Aorta (tissue), 5 donors: ENCODE measurements around the gene ASCL2. TPM values are rescaled to one million over a fixed set of nuclear protein-coding genes. Genes with fewer than 3 reads are reported as not detected.

Experiments
- ATAC-seq: fragments of 200-7000 bp; cut with Tn5 transposase; one replicate; pipeline ENCODE4 v1.9.1; 2022; ENCODE audit warnings: moderate library complexity; ENCODE audit not compliant: low FRiP score
- DNase-seq, 2 donors: peaks; one replicate each; pipeline ENCODE4 v3.0.0-alpha.2; 2020
- H3K27ac ChIP-seq, 2 donors: one replicate each; pipeline ENCODE4 v1.5.1; 2013; ENCODE audit warnings: low read length in 2 of 2, mild to moderate bottlenecking in 2 of 2, moderate library complexity in 2 of 2, control low read depth in 1 of 2, inconsistent platforms in 1 of 2, low read depth in 1 of 2
- H3K27me3 ChIP-seq, 2 donors: one replicate each; pipeline ENCODE4 v1.6.1; 2013; ENCODE audit warnings: control low read depth in 1 of 2, low read length in 1 of 2, mild to moderate bottlenecking in 1 of 2, moderate library complexity in 1 of 2; ENCODE audit not compliant: insufficient read depth in 2 of 2, control insufficient read depth in 1 of 2
- H3K36me3 ChIP-seq, 2 donors: one replicate each; pipeline ENCODE4 v1.6.1; 2013; ENCODE audit warnings: control low read depth in 1 of 2, low read length in 1 of 2, mild to moderate bottlenecking in 1 of 2; ENCODE audit not compliant: insufficient read depth in 2 of 2, control insufficient read depth in 1 of 2
- H3K4me1 ChIP-seq, 2 donors: one replicate each; pipeline ENCODE4 v1.6.1; 2013; ENCODE audit warnings: low read length in 2 of 2, control low read depth in 1 of 2, mild to moderate bottlenecking in 1 of 2, moderate library complexity in 1 of 2; ENCODE audit not compliant: insufficient read depth in 2 of 2, control insufficient read depth in 1 of 2
- H3K4me3 ChIP-seq, 2 donors: one replicate each; pipeline ENCODE4 v1.5.1; 2013; ENCODE audit warnings: low read length in 2 of 2, control low read depth in 1 of 2, mild to moderate bottlenecking in 1 of 2
- H3K9me3 ChIP-seq: one replicate; pipeline ENCODE4 v1.6.1; 2013; ENCODE audit warnings: mild to moderate bottlenecking, low read length; ENCODE audit not compliant: control insufficient read depth
- WGBS, 2 donors: extraction: QIAGEN DNeasy Blood & Tissue Kit; methylation state at CpG; one replicate each; pipeline ENCODE4 v1.1.7; 2013; 5-methylcytosine and 5-hydroxymethylcytosine counted together
- intact Hi-C, 2 donors: fragments of 100-400 bp; cut with DNase I; formaldehyde crosslinking; loops; one replicate each; pipeline versions ENCODE4 v1.14.2 to v1.15.0; 2022
- polyA plus RNA-seq, 2 donors: library from polyadenylated mRNA; stranded (reverse); fragments of 200-250 nt; gene quantifications; one replicate each; pipeline ENCODE4 v1.2.3, GENCODE V29; 2013
- total RNA-seq, 2 donors: library from RNA; stranded (reverse); fragmentation: NEBNext Ultra II Directional; extraction: Animal tissue kit (Norgen Biotek cat#: 25700); gene quantifications; one replicate each; pipeline ENCODE4 v1.2.1, GENCODE V29; 2021
- donor health status: healthy with polysubstance abuse.
- donor health status: Bipolar disorder and iron deficiency.
- donor health status: DM: no; HTN: no; CAD: no.
- donor health status: DM: no; HTN: no; CAD: no.
- donor health status: DM: yes; HTN: yes; CAD: no.

Gene ASCL2
- total and polyA plus RNA-seq, 4 donors: 0.62 to 1.4 TPM; not detected in 2

DNA sequence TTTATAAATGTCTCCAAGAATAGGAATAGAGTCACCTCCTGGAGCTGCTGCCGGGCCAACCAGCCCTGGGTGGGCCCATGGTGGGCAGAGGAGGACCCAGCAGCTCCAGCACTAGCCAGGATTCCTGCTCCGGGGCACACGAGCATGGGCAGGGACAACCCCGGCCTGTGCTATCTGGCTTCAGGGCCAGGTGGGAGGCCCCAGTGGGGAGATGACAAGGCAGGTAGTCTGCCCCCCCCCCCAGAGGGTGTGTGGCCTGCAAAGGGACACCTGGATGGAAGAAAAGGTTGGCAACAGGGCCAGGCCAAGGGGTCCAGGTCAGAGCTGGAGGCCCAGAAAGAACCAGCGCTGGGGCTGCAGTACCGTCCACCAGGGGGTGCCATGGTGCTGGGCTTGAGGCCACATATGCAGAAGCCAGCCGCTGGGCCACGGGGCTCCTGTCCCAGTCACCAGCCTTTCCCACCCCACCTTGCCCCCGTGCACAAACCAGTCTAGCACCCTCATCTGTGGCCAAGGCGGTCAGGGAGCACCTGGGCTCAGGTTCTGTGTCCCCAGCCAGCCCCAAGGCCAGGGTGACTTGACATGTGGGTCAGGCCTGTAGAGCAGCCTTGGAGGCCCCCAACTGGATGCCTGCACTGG is 34.9 kb upstream of the ASCL2 start:
- no peaks in the 10 kb centered on the region for H3K4me1 ChIP-seq

DNA sequence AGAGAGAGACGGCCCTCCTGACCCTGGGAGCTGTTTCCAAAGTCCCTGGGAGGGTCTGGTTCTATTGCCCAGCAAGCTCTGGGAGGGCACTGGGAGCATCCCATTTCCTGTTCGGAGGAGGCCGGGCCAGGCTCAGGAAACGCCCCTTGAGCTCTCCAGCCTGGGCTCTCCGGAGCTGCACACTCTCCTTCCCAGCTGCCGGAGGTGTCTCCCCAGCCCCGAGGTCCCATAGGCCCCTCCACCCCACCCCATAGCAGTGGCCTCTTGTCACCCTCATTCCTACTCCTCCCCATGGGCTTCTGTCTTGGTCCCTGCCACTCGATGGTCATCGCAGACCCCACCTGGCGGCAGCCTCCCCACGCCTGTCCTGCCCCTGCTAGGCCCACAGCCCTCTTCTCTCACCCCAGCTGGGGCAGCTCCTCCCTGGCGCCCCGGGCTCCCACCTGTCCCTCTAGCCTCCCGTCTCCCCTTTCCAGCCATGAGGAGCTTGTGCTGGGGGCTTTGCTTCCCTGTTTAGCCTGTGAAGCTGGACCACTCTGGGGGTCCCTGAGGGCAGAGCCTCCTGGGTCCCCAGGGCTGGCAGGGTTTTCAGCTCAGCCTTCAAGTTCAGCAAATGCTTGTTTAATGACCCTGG is 34.2 kb upstream of the ASCL2 start:
- intact Hi-C loops: loop anchor here (1.0 to 10.0 kb wide), 5 partner anchors 100 to 583 kb away; partner anchors contain the start of gene CDKN1C (in 1 of the 2)
- Histone ChIP-seq H3K9me3 (no peaks in the 10 kb centered on the region), H3K4me1 (no peaks in the 10 kb centered on the region), H3K36me3 (no peaks in the 10 kb centered on the region), H3K4me3 (no peak overlapping the region), H3K27ac (no peak overlapping the region), H3K27me3 (no peaks in the 10 kb centered on the region)
- WGBS, 2 donors: 60 to 80% methylated on average over 12 to 14 of the region's 14 CpGs
- no peak for ATAC-seq
- DNase-seq: peak in 1 of 2 donors; percentile 51

More for the DNA sequence above, 34.9 kb upstream of the ASCL2 start:
- ATAC-seq (peak; percentile 85), DNase-seq (peak; percentile 92 to 96)
- H3K4me3 ChIP-seq: no peak overlapping the region
- H3K27ac ChIP-seq: no peak overlapping the region
- no peaks in the 10 kb centered on the region for H3K27me3 ChIP-seq
- no peaks in the 10 kb centered on the region for H3K9me3 ChIP-seq
- WGBS, 2 donors: 25% methylated on average over 9 to 10 of the region's 10 CpGs
- H3K36me3 ChIP-seq: no peaks in the 10 kb centered on the region
- intact Hi-C loops: loop anchor here (1.0 to 10.0 kb wide), 4 partner anchors 100 to 582 kb away; partner anchors contain the start of gene CDKN1C (in 1 of the 2)

DNA sequence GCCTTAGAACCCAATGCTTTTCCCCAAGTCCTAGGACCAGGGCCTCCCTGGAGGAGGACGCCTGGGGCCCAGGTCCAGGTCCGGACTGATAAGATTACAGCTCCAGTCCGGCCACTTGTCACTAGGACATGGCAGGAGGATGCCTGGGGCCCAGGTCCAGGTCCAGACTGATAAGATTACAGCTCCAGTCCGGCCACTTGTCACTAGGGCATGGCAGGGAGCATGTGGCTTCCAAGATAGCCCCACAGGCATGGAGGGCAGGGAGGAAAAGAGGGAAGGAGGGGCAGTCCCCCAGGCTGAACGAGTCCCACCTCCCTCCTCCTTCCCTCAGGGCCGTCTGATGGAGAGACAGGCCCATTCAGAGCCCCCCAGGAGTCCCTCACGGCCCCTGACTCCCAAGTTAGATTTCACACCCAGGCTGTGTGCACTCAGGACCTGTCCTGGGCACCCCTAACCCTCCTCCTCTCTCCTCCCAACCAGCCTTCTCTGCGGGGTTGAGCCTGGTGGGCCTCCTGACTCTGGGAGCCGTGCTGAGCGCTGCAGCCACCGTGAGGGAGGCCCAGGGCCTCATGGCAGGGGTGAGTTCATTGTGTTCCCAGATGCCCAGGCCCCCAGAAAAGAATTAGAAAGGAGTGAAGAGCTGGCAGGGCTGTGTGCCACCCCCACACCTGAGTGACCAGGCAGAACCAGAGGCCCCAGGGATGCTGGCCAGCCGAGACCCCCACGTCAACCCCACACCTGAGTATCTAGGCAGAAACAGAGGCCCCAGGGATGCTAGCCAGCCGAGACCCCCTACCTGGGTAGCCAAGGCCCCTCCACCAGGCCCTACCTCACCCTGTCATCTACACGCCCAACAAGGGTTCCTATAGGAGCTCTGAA is 33.5 kb upstream of the ASCL2 start:
- no peaks in the 10 kb centered on the region for H3K9me3 ChIP-seq
- DNase-seq: peak in 1 of 2 donors; percentile 73
- no peak overlapping the region for H3K27ac ChIP-seq
- intact Hi-C loops: loop anchor here (2.0 to 10.0 kb wide), 3 partner anchors 99 to 117 kb away; no protein-coding TSS in a partner anchor
- no peak overlapping the region for H3K4me3 ChIP-seq
- ATAC-seq: no peak
- no peaks in the 10 kb centered on the region for H3K4me1 ChIP-seq
- H3K27me3 ChIP-seq: no peaks in the 10 kb centered on the region
- H3K36me3 ChIP-seq: no peaks in the 10 kb centered on the region
- WGBS, 2 donors: 60 to 61% methylated on average over 13 to 15 of the region's 15 CpGs

DNA sequence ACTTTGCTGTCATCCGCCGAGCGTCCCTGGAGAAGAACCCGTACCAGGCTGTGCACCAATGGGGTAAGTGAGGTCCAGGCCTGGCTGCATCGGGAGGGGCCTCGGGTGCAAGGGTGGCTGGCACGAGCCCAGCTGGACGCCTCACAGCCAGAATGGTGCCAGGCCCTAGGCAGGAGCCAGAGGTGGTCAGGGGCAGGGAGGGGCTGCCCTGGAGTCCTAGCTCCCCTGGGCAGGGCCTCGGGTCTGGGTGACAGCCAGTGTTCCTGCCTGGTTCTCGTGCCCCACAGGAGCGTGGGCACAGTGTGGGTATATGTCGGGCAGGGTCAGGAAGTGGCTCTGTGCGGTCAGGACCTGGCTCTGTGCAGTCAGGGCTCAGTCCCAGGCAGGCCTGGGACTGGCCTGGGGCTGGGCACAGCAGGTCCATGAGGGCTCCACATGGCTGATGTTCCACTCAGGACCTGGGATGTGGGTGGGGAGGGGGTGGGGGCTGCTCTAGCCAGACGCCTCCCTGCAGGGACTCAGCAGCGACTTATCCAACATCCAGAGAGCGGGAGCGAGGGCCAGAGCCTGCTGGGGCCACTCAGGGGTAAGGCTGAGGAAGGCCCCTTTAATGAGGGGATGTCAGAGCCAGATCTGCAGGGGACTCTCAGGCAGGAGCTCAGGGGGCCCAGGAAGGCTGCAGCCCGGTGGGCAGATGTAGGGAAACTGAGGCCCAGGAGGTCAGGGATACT is 32.7 kb upstream of the ASCL2 start:
- no peaks in the 10 kb centered on the region for H3K27me3 ChIP-seq
- WGBS, 2 donors: 5 to 15% methylated on average over 18 of the region's 18 CpGs
- peak in 1 of 2 donors; percentile 81 for DNase-seq
- H3K36me3 ChIP-seq: no peaks in the 10 kb centered on the region
- peak; percentile 26 for ATAC-seq
- intact Hi-C loops: loop anchor here (5.0 to 10.0 kb wide), 2 partner anchors 98 to 106 kb away; no protein-coding TSS in a partner anchor
- H3K4me3 ChIP-seq: no peak overlapping the region
- no peaks in the 10 kb centered on the region for H3K4me1 ChIP-seq
- no peak overlapping the region for H3K27ac ChIP-seq
- no peaks in the 10 kb centered on the region for H3K9me3 ChIP-seq

DNA sequence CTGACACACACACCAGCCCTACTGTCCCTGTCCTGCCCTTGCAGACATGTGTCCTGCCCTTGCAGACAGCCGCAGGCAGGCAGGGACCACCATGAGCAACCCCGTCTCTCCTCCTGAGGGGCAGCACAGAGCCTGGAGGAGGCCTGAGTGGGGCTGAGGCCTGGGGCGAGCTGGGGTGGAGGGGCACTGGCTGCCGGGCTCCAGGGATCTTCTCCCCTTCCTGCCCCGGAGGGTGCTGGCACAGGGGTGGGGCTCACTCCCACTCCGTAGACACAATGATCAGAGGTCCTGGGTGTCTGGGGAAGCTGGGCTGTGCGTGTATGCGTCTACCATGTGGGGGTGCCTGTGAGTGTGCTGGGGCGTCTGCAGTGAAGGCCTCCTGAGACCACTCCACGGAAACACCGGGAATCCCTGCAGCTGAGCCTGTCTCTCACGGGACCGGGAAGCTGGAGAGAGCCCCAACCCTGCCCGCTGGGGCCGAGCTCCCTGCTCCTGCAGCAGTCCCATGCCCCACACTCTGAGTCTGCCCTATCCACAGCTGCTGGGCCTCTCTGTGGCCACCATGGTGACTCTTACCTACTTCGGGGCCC is 32.0 kb upstream of the ASCL2 start:
- no peaks in the 10 kb centered on the region for H3K4me1 ChIP-seq

DNA sequence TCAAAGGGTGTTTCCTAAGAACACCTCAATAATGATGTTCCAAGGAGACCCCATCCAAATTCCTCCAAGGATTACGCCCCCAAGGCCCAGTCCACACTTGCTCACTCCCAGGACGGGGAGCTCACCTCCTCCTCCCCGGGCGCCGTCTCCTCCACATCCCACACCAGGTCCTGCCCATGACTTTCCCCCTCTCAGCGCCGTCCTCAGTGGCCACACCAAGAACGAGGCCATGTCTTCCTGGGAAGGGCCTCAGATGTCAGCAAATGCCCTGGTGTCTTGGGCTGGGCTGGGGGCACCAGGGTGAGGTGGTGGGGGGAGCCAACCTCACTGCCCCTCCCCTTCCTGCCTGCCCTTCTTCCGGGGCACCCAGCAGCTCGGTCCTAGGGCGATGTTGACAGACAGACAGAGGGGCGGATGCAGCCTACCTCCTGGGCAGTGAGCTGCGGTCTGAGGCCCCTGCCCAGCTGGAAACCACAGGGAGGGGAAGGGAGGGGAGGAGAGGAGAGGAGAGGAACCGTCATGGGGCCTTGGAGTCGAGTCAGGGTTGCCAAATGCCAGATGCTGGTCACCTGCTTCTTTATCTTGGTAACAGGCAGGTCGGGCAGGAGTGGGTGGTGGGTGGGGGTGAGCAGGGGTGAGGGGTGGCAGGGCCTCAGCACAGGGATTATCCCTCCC is 31.4 kb upstream of the ASCL2 start, which contains the start of the genes C11orf21 and TSPAN32:
C11orf21 (minus strand) TSS at position 288 of the 675 bp plus-strand sequence; CDS start at position 178, 110 bp downstream.
TSPAN32 (plus strand) TSS at position 383 of the 675 bp plus-strand sequence; CDS start at position 520, 137 bp downstream.
- Histone ChIP-seq H3K36me3 (no peaks in the 10 kb centered on the region), H3K4me1 (no peaks in the 10 kb centered on the region), H3K27ac (no peak within 1 kb of the TSS), H3K4me3 (no peak within 1 kb of the TSS), H3K27me3 (no peaks in the 10 kb centered on the region), H3K9me3 (no peaks in the 10 kb centered on the region)
- WGBS, 2 donors: 80 to 85% methylated on average over 15 to 16 of the region's 16 CpGs
- peak in 1 of 2 donors; percentile 72 for DNase-seq
- ATAC-seq: no peak
- intact Hi-C loops: loop anchor here (5.0 to 10.0 kb wide), 2 partner anchors 97 to 104 kb away; no protein-coding TSS in a partner anchor

More for the DNA sequence above, 32.0 kb upstream of the ASCL2 start:
- 30 to 37% methylated on average over 15 to 16 of the region's 16 CpGs for WGBS, 2 donors
- intact Hi-C loops: loop anchor here (5.0 to 10.0 kb wide), 2 partner anchors 98 to 105 kb away; no protein-coding TSS in a partner anchor
- no peaks in the 10 kb centered on the region for H3K27me3 ChIP-seq
- DNase-seq (peak in 1 of 2 donors; percentile 76), ATAC-seq (no peak)
- H3K36me3 ChIP-seq: no peaks in the 10 kb centered on the region
- H3K27ac ChIP-seq: no peak overlapping the region
- no peaks in the 10 kb centered on the region for H3K9me3 ChIP-seq
- H3K4me3 ChIP-seq: no peak overlapping the region

DNA sequence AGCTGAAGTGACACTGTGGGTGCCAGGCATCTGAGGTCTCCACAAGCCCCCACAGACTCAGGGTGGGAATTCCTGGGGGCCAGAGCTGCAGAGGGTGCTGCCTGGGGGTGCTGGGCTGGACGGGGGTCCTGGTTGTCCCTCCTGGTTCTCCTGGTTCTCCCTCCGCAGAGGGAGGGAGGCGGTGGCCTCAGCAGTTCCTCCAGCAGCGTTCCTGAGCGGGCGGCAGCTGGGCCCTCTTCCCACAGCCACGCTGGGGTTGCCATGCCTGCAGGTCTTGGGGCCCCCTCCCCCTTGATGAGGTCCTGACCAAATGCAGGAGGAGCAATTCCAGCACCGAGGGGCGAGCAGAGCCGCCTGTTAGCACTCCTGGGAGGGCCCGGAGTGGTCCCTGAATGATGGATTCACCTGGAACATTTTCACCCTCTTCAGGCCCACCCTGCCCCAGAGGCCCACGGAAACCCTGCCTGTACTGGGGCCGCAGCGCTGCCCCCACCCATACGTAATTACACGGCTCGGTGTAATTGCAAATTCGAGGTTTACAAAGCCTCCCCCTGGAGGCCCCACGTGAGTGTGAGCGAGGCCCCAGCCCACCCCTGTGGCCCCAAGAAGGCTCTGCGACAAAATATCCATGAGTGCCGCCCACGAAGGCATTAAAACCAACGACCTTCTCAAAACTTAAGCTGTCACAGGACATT is 30.7 kb upstream of the ASCL2 start:
- Histone ChIP-seq H3K36me3 (no peaks in the 10 kb centered on the region), H3K27ac (no peak overlapping the region), H3K4me1 (no peaks in the 10 kb centered on the region), H3K27me3 (no peaks in the 10 kb centered on the region), H3K9me3 (no peaks in the 10 kb centered on the region), H3K4me3 (no peak overlapping the region)
- intact Hi-C loops: loop anchor here (5.0 to 10.0 kb wide), 2 partner anchors 96 to 104 kb away; no protein-coding TSS in a partner anchor
- ATAC-seq (no peak), DNase-seq (peak in 1 of 2 donors; percentile 63)
- 83 to 85% methylated on average over 23 to 24 of the region's 24 CpGs for WGBS, 2 donors
